Caco-2 (cell line): ENCODE measurements around the gene KLHL26. TPM values are rescaled to one million over a fixed set of nuclear protein-coding genes. Genes with fewer than 3 reads are reported as not detected.

ENCODE experiments used
- BruUV-seq: library from RNA; stranded (reverse); fragments of 400-500 nt; replicated peaks from 2 replicates; lab custom pipeline; 2021; lab: Mats Ljungman, UMichigan
- CTCF ChIA-PET: fragments of 300-600 bp; sonication (Branson Sonifier 250); formaldehyde crosslinking; loops from one replicate; lab custom pipeline; 2022; ENCODE audit warnings: antibody characterized with exemption; lab: Charles Lee
- POLR2A ChIA-PET: fragments of 300-600 bp; sonication (Branson Sonifier 250); formaldehyde crosslinking; loops from one replicate; lab custom pipeline; 2022; ENCODE audit warnings: antibody characterized with exemption; lab: Charles Lee
- DNase-seq, 2 experiments: peaks; one replicate each; pipeline versions ENCODE4 v3.0.0 to v3.0.0-alpha.2; 2020 to 2022
- H3K27me3 ChIP-seq: replicated peaks from 2 replicates; pipeline ENCODE4 v1.6.0; 2011; ENCODE audit warnings: low read length; ENCODE audit not compliant: control insufficient read depth, insufficient read depth
- H3K36me3 ChIP-seq: 2 replicates; pipeline ENCODE4 v1.5.1; 2011; ENCODE audit warnings: low read length; ENCODE audit not compliant: control insufficient read depth, insufficient read depth
- H3K4me1 ChIP-seq: fragments of 250-450 bp; sonication (Bioruptor Pico); 2 replicates; pipeline ENCODE4 v1.5.1; 2020; ENCODE audit warnings: mild to moderate bottlenecking
- H3K4me3 ChIP-seq: 2 replicates; pipeline ENCODE4 v1.5.1; 2011; ENCODE audit warnings: low read depth, mild to moderate bottlenecking, control low read depth, low read length
- H3K9me3 ChIP-seq: fragments of 250-450 bp; sonication (Bioruptor Pico); 2 replicates; pipeline ENCODE4 v1.5.1; 2020; ENCODE audit warnings: mild to moderate bottlenecking, moderate library complexity
- H3K27ac Mint-ChIP-seq: one replicate; pipeline ENCODE4 v1.8.0; 2022; ENCODE audit warnings: mixed read lengths; ENCODE audit not compliant: unreplicated experiment
- H3K27me3 Mint-ChIP-seq: one replicate; pipeline ENCODE4 v1.8.0; 2022; ENCODE audit warnings: mixed read lengths; ENCODE audit not compliant: insufficient read depth, unreplicated experiment
- H3K36me3 Mint-ChIP-seq: one replicate; pipeline ENCODE4 v1.8.0; 2022; ENCODE audit warnings: mild to moderate bottlenecking, mixed read lengths; ENCODE audit not compliant: insufficient read depth, unreplicated experiment
- H3K4me1 Mint-ChIP-seq: one replicate; pipeline ENCODE4 v1.8.0; 2022; ENCODE audit warnings: low read depth, mixed read lengths; ENCODE audit not compliant: unreplicated experiment
- H3K4me3 Mint-ChIP-seq: one replicate; pipeline ENCODE4 v1.8.0; 2022; ENCODE audit warnings: mild to moderate bottlenecking, moderate library complexity, mixed read lengths; ENCODE audit not compliant: unreplicated experiment
- H3K9me3 Mint-ChIP-seq: one replicate; pipeline ENCODE4 v1.8.0; 2022; ENCODE audit warnings: mixed read lengths; ENCODE audit not compliant: unreplicated experiment
- intact Hi-C: fragments of 100-400 bp; cut with micrococcal nuclease; formaldehyde crosslinking; loops from one replicate; pipeline ENCODE4 v1.10.0; 2022; ENCODE audit not compliant: unreplicated experiment
- total RNA-seq: library from RNA; stranded (reverse); gene quantifications from 2 replicates; pipeline ENCODE4 v1.2.3, GENCODE V29; 2022
- TF ChIP-seq, protein P1 (sequence below), 2 experiments: fragments of 200-600 bp in 1 of 2; IDR thresholded peaks; 1 replicate in 1 of 2; 2 replicates in 1 of 2; pipeline versions ENCODE4 v1.5.1 to v1.8.0; 2011 to 2022; ENCODE audit warnings: antibody characterized with exemption in 1 of 2, control low read depth in 1 of 2, inconsistent platforms in 1 of 2, low read depth in 1 of 2, low read length in 1 of 2, mild to moderate bottlenecking in 1 of 2, moderate library complexity in 1 of 2; ENCODE audit not compliant: insufficient read depth in 1 of 2, severe bottlenecking in 1 of 2, unreplicated experiment in 1 of 2

KLHL26 gene
- total RNA-seq, 1 experiment from 2014 or later: 9.8 TPM

DNA sequence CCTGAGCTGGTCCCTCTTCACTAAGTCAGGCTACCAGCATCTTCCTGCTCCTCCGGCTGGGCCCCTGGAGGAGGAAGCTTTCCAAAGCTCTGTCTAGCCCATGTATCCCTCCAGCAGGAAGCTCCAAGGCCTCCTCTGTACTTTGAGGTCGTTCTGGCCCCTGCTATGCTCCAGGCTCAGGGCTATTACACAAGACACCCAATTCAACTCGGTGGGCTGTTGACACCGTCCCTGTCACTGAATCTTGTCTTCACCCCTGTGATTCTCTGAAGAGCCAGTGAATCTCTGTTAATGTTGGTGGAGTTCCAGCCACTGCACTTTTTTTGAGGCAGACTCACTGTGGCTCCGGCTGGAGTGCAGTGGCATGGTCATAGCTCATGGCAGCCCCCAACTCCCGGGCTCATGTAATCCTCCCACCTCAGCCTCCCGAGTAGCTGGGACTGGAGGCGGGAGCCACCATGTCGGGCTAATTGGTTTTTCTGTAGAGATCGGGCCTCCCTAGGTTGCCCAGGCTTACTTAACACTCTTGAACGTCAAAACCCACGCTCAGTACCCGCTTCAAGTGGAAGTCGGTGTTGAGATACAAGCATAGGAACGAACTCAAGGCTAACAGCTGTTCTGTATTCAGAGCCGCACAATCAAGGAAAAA lies 48.7 kb upstream of the KLHL26 start:
- no peaks in the 10 kb centered on the region for H3K27me3 Mint-ChIP-seq
- H3K9me3 ChIP-seq: no peaks in the 10 kb centered on the region
- H3K27me3 ChIP-seq: no peaks in the 10 kb centered on the region
- intact Hi-C loops: loop anchor here (1.0 to 10.0 kb wide), 4 partner anchors 49 to 259 kb away; partner anchors contain the start of genes ELL and KLHL26
- CTCF ChIA-PET: interaction anchor here (0.6 to 2.6 kb wide), 10 partner anchors 16 to 259 kb away, joined by 3 to 17 read pairs (median 5); partner anchors contain the start of genes KXD1 and UBA52
- H3K36me3 ChIP-seq: no peaks in the 10 kb centered on the region
- peaks cover 7% of the 10 kb centered on the region for H3K4me1 Mint-ChIP-seq
- POLR2A ChIA-PET: interaction anchor here (0.6 to 1.3 kb wide), 3 partner anchors 14 to 243 kb away, joined by 3 to 5 read pairs (median 4); partner anchors contain the start of gene UBA52
- TF ChIP-seq, protein P1, sequence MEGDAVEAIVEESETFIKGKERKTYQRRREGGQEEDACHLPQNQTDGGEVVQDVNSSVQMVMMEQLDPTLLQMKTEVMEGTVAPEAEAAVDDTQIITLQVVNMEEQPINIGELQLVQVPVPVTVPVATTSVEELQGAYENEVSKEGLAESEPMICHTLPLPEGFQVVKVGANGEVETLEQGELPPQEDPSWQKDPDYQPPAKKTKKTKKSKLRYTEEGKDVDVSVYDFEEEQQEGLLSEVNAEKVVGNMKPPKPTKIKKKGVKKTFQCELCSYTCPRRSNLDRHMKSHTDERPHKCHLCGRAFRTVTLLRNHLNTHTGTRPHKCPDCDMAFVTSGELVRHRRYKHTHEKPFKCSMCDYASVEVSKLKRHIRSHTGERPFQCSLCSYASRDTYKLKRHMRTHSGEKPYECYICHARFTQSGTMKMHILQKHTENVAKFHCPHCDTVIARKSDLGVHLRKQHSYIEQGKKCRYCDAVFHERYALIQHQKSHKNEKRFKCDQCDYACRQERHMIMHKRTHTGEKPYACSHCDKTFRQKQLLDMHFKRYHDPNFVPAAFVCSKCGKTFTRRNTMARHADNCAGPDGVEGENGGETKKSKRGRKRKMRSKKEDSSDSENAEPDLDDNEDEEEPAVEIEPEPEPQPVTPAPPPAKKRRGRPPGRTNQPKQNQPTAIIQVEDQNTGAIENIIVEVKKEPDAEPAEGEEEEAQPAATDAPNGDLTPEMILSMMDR (IDR thresholded peaks at IDR 0.05; ENCODE audit: insufficient read depth in 1 of 2, low read depth in 1 of 2, low read length in 1 of 2, severe bottlenecking in 1 of 2, unreplicated experiment in 1 of 2): no peak
- peaks cover 8% of the 10 kb centered on the region for H3K36me3 Mint-ChIP-seq
- DNase-seq: peak in 1 of 2 experiments; percentile 18
- peak overlapping the region; percentile 82 for H3K4me3 Mint-ChIP-seq
- TSS peak; percentile 77 for BruUV-seq
- no peaks in the 10 kb centered on the region for H3K4me1 ChIP-seq
- H3K9me3 Mint-ChIP-seq: no peaks in the 10 kb centered on the region
- H3K27ac Mint-ChIP-seq: peak overlapping the region; percentile 82
- peak overlapping the region; percentile 89 for H3K4me3 ChIP-seq

GRCh38 chr19:18588611-18589379 lies 48.0 kb upstream of the KLHL26 start, which contains the start of gene REX1BD:
REX1BD (plus strand) TSS chr19:18588798; CDS start chr19:18588802, 4 bp downstream.
- Histone ChIP-seq H3K36me3 (no peaks in the 10 kb centered on the region), H3K9me3 (no peaks in the 10 kb centered on the region), H3K4me1 (no peaks in the 10 kb centered on the region), H3K27me3 (no peaks in the 10 kb centered on the region), H3K4me3 (peak within 1 kb of the TSS; percentile 89)
- BruUV-seq: no TSS peak
- no peaks in the 10 kb centered on the region for H3K9me3 Mint-ChIP-seq
- no peaks in the 10 kb centered on the region for H3K27me3 Mint-ChIP-seq
- H3K4me3 Mint-ChIP-seq: peak within 1 kb of the TSS; percentile 82
- H3K36me3 Mint-ChIP-seq: peaks cover 8% of the 10 kb centered on the region
- CTCF ChIA-PET: interaction anchor here (0.5 to 2.6 kb wide), 21 partner anchors 13 to 375 kb away, joined by 3 to 17 read pairs (median 4); partner anchors contain the start of genes ELL and UBA52
- H3K4me1 Mint-ChIP-seq: peaks cover 7% of the 10 kb centered on the region
- H3K27ac Mint-ChIP-seq: peak within 1 kb of the TSS; percentile 82
- TF ChIP-seq, protein P1 (IDR thresholded peaks at IDR 0.05; ENCODE audit: insufficient read depth in 1 of 2, low read depth in 1 of 2, low read length in 1 of 2, severe bottlenecking in 1 of 2, unreplicated experiment in 1 of 2): peak; percentile 87 to 92
- POLR2A ChIA-PET: interaction anchor here (0.7 to 1.7 kb wide), 9 partner anchors 11 to 330 kb away, joined by 3 to 12 read pairs (median 4); partner anchors contain the start of genes COPE, DDX49, KXD1 and SSBP4
- intact Hi-C loops: loop anchor here (1.0 to 10.0 kb wide), 4 partner anchors 48 to 259 kb away; partner anchors contain the start of genes ELL and KLHL26
- DNase-seq: peak; percentile 86 to 89
